ENCODE measurements around the gene OLR1.
"Not testable (repeated sequence)": the region's sequence is repeated elsewhere in the genome, so short reads cannot be mapped to it uniquely, and the experiment has no call there.

Gene OLR1

GRCh38 chr12:10171973-10172728 lies at the start of gene OLR1:
Gene OLR1, minus strand, starts transcription at chr12:10172132. Its CDS starts 55 bp downstream, at chr12:10172077.
- no peak for DNase-seq

- DNase-seq: no peak
Observed at GRCh38 chr12:10220398-10221077, 48.6 kb upstream of the OLR1 start.

- no peak for DNase-seq
Observed at GRCh38 chr12:10218021-10218420, 46.1 kb upstream of the OLR1 start.

GRCh38 chr12:10215946-10216345 lies 44.0 kb upstream of the OLR1 start:
- not testable (repeated sequence) for DNase-seq

GRCh38 chr12:10215436-10215835 lies 43.5 kb upstream of the OLR1 start:
- DNase-seq: no peak

- no peak for DNase-seq
Observed at GRCh38 chr12:10214895-10215267, 42.9 kb upstream of the OLR1 start.

- DNase-seq: no peak
Observed at GRCh38 chr12:10214136-10214894, 42.4 kb upstream of the OLR1 start.

- no peak for DNase-seq
Observed at GRCh38 chr12:10213168-10214135, 41.5 kb upstream of the OLR1 start.

- no peak for DNase-seq
Observed at GRCh38 chr12:10212739-10213131, 40.8 kb upstream of the OLR1 start, which contains the start of gene GABARAPL1. Gene GABARAPL1, plus strand, starts transcription at chr12:10212877. Its CDS starts 253 bp downstream, at chr12:10213130.

GRCh38 chr12:10211940-10212738 lies 40.2 kb upstream of the OLR1 start:
- DNase-seq: no peak

- no peak for DNase-seq
Observed at GRCh38 chr12:10211101-10211939, 39.4 kb upstream of the OLR1 start.

- DNase-seq: no peak
Observed at GRCh38 chr12:10210225-10210624, 38.3 kb upstream of the OLR1 start.

- no peak for DNase-seq
Observed at GRCh38 chr12:10207136-10207535, 35.2 kb upstream of the OLR1 start.

GRCh38 chr12:10205220-10205807 lies 33.4 kb upstream of the OLR1 start:
- no peak for DNase-seq

- not testable (repeated sequence) for DNase-seq
Observed at GRCh38 chr12:10204495-10204894, 32.6 kb upstream of the OLR1 start.

GRCh38 chr12:10197879-10198278 lies 25.9 kb upstream of the OLR1 start:
- no peak for DNase-seq

- DNase-seq: no peak
Observed at GRCh38 chr12:10196210-10196609, 24.3 kb upstream of the OLR1 start.

GRCh38 chr12:10194160-10194670 lies 22.3 kb upstream of the OLR1 start:
- DNase-seq: no peak

GRCh38 chr12:10191865-10192264 lies 19.9 kb upstream of the OLR1 start:
- DNase-seq: no peak
